ENCODE data around the gene CHCHD4. TPM values are rescaled to one million over a fixed set of nuclear protein-coding genes. Genes with fewer than 3 reads are reported as not detected.

The CHCHD4 gene
- total RNA-seq, 1 experiment from 2014 or later, result 13.8 TPM

DNA sequence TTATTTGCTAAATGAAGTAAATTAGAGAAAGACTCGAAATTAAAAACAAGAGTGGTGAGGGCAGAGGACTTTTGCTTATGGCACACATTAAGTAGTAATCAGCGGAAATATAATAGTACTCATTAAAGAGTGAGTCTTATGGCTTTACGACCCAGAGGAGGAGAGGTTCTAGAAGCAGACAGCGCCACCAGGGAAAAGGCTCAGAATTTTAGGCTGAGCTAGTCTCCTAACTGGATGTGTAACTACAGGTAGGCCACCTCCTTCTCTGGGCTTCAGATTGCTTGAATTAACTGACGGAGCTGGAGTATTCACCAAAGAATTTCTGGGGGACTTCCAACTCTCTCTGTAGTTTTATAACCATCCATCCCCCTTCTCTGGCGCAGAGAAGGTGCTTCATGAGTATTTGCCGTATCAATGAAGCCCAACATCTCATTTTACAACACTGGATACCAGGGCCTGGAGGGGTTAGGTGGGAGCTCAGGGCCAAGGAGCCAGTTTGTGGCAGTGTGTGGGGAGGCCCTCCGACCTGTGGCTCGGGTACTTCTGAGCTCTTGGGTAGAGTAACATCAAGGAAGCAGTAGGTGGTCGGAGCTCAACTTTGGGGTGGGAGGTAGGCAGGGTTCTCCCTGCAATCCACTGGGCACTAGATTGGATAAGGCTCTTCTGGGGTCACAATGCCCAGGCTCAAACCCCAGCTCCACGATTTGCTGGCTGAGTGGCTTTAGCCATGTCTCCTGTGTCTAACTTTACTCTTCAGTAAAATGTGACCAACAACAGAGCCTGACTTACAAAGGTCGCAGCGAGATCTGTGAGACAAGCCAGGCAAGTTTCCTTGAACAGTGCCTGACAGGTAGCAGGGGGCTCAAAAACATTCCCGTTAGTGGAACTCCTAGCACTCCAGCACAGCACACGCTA, 1.1 kb downstream of the CHCHD4 start:
- ChIA-PET POLR2A (no interaction called here), CTCF (no interaction called here)
- DNase-seq (ENCODE audit: low read depth, low spot score), result no peak
- Histone ChIP-seq H3K9me3 (ENCODE audit: control insufficient read depth, insufficient read depth, low read depth, low read length) (no peaks in the 10 kb centered on the region), H3K27me3 (ENCODE audit: control insufficient read depth, insufficient read depth, low read length) (no peaks in the 10 kb centered on the region), H3K36me3 (ENCODE audit: control insufficient read depth, insufficient read depth, low read length) (no peaks in the 10 kb centered on the region; the same call in none of the 2 replicates), H3K4me3 (ENCODE audit: low read depth in 2 of 2, low read length in 2 of 2) (peak overlapping the region; percentile 62 to 92), H3K4me1 (ENCODE audit: control insufficient read depth, insufficient read depth, low read length) (peaks cover 15% of the 10 kb centered on the region), H3K27ac (ENCODE audit: low read length) (peak overlapping the region; percentile 88)
- intact Hi-C loops (cut with micrococcal nuclease; ENCODE audit: unreplicated experiment), result no loop called here
- TF ChIP-seq, protein P1, sequence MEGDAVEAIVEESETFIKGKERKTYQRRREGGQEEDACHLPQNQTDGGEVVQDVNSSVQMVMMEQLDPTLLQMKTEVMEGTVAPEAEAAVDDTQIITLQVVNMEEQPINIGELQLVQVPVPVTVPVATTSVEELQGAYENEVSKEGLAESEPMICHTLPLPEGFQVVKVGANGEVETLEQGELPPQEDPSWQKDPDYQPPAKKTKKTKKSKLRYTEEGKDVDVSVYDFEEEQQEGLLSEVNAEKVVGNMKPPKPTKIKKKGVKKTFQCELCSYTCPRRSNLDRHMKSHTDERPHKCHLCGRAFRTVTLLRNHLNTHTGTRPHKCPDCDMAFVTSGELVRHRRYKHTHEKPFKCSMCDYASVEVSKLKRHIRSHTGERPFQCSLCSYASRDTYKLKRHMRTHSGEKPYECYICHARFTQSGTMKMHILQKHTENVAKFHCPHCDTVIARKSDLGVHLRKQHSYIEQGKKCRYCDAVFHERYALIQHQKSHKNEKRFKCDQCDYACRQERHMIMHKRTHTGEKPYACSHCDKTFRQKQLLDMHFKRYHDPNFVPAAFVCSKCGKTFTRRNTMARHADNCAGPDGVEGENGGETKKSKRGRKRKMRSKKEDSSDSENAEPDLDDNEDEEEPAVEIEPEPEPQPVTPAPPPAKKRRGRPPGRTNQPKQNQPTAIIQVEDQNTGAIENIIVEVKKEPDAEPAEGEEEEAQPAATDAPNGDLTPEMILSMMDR (IDR thresholded peaks at IDR 0.05), result no peak
- 0 out of 2 replicates have a peak, but pooled peaks have one; percentile 60 for TF ChIP-seq SIN3A (IDR thresholded peaks at IDR 0.05; ENCODE audit: borderline replicate concordance, insufficient read depth, low read depth, low read length)
- in situ Hi-C loops (cut with HindIII; ENCODE audit: low pct_unique_long_range_greater_than_20kb, low sequenced_read_pairs), result no loop called here
- no TSS peak for BruUV-seq (replicated peaks)
- ATAC-seq, result no peak

DNA sequence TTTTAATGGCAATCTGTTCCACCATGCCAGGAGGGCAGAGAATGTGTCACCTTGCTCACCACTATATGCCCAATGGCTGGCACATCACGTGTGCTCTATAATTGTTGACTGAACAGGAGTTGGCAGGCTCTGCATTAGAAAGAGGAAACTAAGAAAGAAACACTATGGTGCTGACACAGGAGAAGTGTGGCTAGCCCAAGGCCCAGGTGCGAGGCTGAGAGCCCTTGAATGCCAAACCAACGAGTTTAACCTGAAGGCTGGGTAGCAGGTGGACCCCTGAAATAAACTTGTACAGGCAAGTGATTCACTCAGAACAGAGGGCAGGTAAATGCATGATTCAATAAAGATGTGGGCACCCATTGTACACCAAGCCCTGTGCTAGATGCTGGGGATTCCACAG, 2.4 kb downstream of the CHCHD4 start:
- peaks cover 15% of the 10 kb centered on the region for H3K4me1 ChIP-seq (ENCODE audit: control insufficient read depth, insufficient read depth, low read length)
- in situ Hi-C loops (cut with HindIII; ENCODE audit: low pct_unique_long_range_greater_than_20kb, low sequenced_read_pairs), result no loop called here
- no peak overlapping the region for H3K27ac ChIP-seq (ENCODE audit: low read length)
- no TSS peak for BruUV-seq (replicated peaks)
- DNase-seq (ENCODE audit: low read depth, low spot score) (no peak), ATAC-seq (no peak)
- ChIA-PET POLR2A (no interaction called here), CTCF (no interaction called here)
- no peaks in the 10 kb centered on the region for H3K9me3 ChIP-seq (ENCODE audit: control insufficient read depth, insufficient read depth, low read depth, low read length)
- H3K4me3 ChIP-seq (ENCODE audit: low read depth in 2 of 2, low read length in 2 of 2), result no peak overlapping the region
- intact Hi-C loops (cut with micrococcal nuclease; ENCODE audit: unreplicated experiment), result no loop called here
- TF ChIP-seq TCF7L2 (IDR thresholded peaks at IDR 0.05; ENCODE audit: low read depth, low read length) (no peak), SIN3A (IDR thresholded peaks at IDR 0.05; ENCODE audit: borderline replicate concordance, insufficient read depth, low read depth, low read length) (no peak), POLR2AphosphoS5 (IDR thresholded peaks at IDR 0.05; ENCODE audit: low read depth, low read length) (no peak)
- TF ChIP-seq, protein P1 (IDR thresholded peaks at IDR 0.05), result no peak
- TF ChIP-seq, protein P2, sequence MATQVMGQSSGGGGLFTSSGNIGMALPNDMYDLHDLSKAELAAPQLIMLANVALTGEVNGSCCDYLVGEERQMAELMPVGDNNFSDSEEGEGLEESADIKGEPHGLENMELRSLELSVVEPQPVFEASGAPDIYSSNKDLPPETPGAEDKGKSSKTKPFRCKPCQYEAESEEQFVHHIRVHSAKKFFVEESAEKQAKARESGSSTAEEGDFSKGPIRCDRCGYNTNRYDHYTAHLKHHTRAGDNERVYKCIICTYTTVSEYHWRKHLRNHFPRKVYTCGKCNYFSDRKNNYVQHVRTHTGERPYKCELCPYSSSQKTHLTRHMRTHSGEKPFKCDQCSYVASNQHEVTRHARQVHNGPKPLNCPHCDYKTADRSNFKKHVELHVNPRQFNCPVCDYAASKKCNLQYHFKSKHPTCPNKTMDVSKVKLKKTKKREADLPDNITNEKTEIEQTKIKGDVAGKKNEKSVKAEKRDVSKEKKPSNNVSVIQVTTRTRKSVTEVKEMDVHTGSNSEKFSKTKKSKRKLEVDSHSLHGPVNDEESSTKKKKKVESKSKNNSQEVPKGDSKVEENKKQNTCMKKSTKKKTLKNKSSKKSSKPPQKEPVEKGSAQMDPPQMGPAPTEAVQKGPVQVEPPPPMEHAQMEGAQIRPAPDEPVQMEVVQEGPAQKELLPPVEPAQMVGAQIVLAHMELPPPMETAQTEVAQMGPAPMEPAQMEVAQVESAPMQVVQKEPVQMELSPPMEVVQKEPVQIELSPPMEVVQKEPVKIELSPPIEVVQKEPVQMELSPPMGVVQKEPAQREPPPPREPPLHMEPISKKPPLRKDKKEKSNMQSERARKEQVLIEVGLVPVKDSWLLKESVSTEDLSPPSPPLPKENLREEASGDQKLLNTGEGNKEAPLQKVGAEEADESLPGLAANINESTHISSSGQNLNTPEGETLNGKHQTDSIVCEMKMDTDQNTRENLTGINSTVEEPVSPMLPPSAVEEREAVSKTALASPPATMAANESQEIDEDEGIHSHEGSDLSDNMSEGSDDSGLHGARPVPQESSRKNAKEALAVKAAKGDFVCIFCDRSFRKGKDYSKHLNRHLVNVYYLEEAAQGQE (IDR thresholded peaks at IDR 0.05; ENCODE audit: insufficient read depth in 1 of 2, low read depth in 2 of 2, low read length in 1 of 2), result no peak
- H3K27me3 ChIP-seq (ENCODE audit: control insufficient read depth, insufficient read depth, low read length), result no peaks in the 10 kb centered on the region
- no peaks in the 10 kb centered on the region; the same call in none of the 2 replicates for H3K36me3 ChIP-seq (ENCODE audit: control insufficient read depth, insufficient read depth, low read length)

All from Panc1 (cell line).